ENCODE data around the gene NEIL1.

- TF ChIP-seq EZH2 (IDR thresholded peaks at IDR 0.05) = no peak
- no peak for TF ChIP-seq CTCF (IDR thresholded peaks at IDR 0.05 in 2 of 3, conservative IDR thresholded peaks at IDR 0.05 in 1 of 3; ENCODE audit: borderline replicate concordance in 1 of 3, insufficient read depth in 1 of 3, low read depth in 2 of 3, low read length in 2 of 3)
- TF ChIP-seq ZNF274 (IDR thresholded peaks at IDR 0.05; ENCODE audit: low read depth, low read length) = no peak
- TF ChIP-seq YY1 (IDR thresholded peaks at IDR 0.05; ENCODE audit: extremely low read depth, insufficient replicate concordance, low read depth, low read length) = no peak
- no peak for TF ChIP-seq CEBPB (IDR thresholded peaks at IDR 0.05; ENCODE audit: low read depth)
- TF ChIP-seq POLR2A (IDR thresholded peaks at IDR 0.05; ENCODE audit: borderline replicate concordance, extremely low read depth, insufficient read depth, insufficient read length) = no peak
- no peak for TF ChIP-seq EZH2phosphoT487 (IDR thresholded peaks at IDR 0.05; ENCODE audit: borderline replicate concordance)
- TF ChIP-seq, protein P1, sequence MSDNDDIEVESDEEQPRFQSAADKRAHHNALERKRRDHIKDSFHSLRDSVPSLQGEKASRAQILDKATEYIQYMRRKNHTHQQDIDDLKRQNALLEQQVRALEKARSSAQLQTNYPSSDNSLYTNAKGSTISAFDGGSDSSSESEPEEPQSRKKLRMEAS (IDR thresholded peaks at IDR 0.05) = no peak
- TF ChIP-seq RAD21 (IDR thresholded peaks at IDR 0.05; ENCODE audit: low read depth) = no peak
Measured at GRCh38 chr15:75352186-75353080, 5.6 kb downstream of the NEIL1 start.
